GM21515 (cell line): ENCODE results near the gene HNF1B.

Experiments
- ATAC-seq: cut with Tn5 transposase; IDR thresholded peaks from one replicate; pipeline ENCODE4 v1.9.1; 2021; ENCODE audit not compliant: unreplicated experiment

Gene HNF1B

DNA sequence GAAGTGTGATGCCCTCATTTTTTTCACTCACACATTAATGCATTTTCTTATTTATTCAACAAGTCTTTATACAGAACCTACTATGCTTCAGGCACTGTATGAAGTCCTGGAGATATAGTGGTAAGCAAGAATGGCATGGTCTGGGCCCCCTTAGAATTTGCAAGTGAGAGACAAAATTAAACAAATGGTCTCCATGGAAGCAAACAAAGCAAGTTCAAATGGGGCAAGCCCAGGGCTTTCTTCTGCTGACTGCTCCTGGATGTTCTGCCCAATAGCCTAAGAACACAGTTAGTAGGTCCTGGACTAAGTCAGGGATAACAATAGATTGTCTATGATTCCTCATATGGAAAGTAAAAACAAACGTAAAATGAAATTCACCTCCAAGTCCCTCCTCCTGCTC, 70.3 kb downstream of the HNF1B start:
- ATAC-seq: no peak

DNA sequence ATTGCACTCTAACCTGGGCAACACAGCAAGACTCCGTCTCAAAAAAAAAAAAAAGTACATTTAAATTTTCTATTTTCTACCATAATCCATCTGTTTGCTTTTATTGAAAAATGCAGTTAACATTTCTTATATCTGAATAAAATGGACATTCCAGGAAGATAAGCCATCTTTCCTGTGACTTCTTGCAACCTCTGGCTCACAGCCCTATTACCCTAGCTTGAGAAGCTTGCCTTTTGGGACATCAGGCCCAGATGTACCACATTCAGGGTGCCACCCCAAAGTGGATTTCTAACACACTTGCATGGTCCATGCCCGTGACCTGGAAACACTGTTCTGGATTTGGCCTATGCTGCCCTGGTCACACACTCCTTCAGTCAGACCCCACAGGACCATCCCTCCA, 71.5 kb downstream of the HNF1B start:
- no peak for ATAC-seq

DNA sequence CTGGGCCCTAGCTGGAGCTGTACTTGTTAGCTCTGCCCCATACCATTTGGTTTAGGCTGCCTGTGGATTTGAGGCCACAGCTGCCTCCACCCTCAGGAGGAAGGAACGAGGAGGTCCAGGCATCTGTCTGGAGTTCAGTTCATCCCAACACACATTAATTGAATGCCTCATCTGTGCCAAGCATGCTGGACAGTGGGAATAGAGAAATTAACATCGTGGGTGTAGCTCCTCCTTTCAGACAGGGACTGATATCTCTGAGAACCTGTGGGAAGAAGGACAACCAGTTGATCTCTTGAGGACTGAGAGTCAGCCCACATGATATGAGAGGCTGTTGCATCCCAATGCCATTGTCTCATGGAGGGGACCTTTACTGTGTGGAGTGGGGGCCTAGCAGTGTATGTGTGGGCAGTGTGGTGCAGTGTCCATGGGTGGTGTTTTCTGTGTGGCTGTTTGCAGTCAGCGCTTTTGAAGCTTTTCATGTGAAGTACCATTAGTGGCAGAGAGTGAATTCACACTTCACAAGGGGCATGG, 72.2 kb downstream of the HNF1B start:
- no peak for ATAC-seq

DNA sequence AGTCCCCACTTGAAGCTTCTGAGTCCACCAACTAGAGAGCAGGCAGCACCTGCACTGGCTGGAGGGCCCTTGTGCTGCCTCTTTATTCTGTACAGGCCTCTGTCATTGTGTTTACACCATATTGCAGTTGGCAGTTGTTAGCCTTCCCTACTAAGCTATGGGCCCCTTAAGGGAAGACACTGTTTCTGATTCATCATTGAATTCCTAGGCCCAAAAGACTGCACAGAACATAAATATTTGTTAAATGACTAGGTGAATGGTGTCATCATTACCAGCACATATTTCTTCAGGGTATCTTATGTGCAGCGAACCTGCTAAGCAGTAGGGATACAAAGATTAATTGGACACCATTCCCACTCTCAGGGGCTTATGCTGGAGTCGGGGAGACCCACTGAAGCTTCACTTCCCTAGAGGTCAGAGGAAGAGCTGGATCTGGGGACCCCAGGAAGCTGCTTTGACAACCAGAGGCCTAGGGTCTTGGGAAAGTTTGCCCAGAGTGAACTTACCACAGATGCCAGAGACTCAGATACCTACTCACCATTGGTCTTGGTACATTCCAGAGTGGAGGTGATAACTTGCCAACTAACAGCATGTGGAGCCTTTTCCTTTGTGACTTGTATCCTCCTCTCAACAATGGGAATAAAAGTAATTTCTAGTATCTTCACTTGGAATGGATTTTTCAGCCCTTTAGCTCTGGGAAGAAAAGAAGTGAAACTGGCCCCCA, 72.9 kb downstream of the HNF1B start:
- no peak for ATAC-seq

DNA sequence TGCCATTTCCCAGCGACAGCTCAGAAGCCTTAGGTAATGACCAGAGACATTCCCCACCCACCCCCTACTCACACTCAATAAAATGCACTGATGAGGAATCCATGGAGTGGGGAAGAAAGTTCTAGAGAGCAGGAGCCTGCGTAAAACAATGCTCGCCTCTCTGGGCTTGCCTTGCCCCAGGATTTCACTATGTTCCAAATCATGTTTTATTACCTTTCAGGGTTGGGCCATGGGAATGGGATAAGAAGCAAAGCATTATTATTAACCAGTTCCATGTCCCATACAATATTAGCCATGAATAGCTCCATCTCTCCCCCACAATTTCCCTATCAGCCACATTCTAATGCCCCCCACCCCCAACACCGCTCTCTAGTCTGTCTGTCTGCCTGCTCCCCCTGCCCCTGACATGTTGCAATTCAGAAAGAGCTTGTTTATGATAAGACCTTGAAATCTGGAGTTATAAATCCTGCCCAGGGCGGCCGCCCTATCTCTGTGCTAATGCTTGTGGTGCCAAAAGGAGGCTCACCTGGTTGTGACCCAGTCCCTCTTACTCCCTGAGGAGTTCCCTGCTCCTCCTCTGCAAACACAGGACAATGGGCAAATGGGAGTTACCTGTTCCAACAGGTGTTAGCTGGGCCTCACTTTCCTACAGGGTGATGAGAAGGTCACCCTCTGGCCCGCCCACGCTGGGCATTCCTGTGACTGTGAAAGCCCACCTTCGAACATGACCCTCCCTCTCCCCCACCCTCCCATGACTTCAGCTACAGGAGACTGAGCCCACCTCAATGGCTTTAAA, 73.6 kb downstream of the HNF1B start:
- ATAC-seq: no peak

DNA sequence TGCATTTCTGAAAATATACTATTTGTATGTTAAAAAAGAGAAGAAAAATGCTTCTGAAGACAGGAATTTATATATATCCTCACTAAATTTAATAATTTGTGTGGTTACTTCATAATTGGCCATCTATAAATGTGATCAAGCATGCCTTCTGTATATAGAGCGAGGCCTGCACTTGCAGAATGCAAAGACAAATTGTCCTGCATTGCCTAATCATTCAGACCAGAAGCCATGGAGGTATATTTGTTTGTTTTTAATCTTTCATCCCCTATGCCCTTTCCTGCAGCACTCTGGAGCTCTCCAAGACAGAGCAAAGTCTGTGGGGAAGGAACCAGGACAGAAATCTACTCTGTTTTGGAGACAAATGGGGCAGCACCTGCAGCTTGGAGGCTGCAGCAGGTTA, 77.8 kb downstream of the HNF1B start:
- no peak for ATAC-seq

DNA sequence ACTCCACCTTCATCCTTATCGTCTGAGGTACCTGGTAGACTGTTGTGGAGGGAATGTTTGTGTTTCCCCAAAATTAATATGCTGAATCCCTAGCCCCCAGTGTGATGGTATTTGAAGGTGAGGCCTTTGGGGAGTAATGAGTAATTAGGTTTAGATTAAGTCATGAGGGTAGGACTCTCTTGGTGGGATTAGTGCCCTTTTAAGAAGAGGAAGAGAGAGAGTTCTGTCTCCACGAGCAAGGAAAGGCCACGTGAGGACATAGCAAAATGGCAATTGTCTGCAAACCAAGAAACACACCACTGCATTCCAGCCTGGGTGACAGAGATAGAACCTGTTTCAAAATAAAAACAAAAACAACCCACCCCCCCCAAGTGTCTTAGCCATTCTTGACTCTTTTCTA, 80.6 kb downstream of the HNF1B start:
- no peak for ATAC-seq

DNA sequence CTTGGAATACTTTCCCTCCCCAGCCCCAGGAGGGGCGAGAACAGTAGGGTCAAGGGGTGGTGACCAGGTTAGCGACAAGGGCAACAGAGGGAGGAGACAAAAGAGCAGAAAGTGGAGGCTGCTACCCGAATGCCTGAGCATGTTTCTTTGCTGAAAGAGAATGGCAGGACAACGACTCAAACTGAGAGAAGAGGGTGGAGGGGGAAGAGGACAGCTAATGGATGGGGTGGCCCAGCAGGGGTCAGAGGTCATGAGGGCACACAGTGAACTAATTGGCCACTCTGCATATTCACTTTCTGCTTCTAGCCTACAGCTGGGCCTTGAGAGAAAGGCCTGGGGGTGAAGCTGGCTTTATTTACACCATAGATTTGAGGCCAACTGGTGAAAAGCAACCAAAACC, 82.5 kb downstream of the HNF1B start:
- ATAC-seq: no peak

DNA sequence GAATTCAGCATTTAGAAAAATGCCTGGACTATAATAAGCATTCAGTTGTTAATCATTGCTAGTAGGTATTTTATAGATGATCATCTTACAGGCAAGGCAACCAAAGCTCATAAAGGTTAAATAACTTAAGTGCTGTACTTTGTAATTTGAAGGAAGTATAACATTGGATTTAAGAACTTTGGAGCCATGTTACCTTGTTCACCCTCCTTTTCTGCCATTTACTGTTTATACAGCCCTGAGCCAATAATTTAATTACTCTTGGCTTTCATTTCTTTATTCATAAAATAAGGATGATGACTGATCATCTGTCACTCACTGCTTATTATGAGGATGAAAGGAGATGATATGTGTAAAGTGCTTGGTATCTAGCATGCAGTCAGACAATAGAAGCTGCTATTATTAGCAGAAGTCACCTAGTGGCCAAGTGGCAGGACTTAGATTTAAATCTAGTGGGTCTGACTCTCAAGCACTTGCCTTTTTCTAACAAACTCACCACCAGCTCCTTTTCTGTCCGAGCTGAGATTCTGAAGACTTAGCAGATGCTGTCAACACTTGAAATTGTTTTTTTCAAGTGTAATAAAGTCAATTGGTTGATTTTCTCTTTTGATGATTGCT, 83.4 kb downstream of the HNF1B start:
- no peak for ATAC-seq

DNA sequence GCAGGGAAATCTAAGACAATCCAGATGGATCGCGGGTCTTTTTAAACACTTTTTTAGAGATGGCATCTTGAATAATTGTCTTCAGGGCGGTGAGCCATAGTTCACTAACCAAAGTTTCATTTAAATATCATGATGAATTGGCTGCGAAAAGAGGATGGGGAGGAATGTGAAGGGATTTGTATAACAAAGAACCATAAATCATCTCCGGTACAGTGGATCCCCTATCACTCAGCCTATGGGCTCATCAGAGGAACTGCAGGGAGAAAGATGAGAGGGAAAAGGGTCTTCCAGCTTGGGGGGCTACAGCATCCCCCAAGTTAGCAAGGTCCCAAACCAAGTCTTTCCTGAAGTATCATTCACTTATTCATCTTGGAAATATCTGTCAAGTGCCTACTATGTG, 84.9 kb downstream of the HNF1B start:
- ATAC-seq: no peak

DNA sequence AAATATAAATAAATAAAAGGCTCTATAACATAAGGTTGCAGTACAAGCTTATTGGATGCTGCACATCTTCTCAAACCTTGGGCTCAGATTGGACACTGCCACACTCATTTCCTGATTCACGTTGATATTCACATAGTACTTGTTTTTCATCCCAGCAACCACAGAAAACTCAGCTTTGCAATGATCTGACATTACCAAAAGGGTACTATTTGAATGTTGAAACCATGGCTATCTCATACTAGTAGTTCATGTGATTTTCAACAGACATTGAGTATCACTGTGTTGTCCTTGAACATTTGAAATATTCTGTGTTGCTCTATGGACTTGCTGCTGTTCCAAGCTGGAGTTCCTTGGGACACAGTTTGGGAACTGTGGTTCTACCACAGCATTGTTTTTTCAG, 87.7 kb downstream of the HNF1B start:
- no peak for ATAC-seq

DNA sequence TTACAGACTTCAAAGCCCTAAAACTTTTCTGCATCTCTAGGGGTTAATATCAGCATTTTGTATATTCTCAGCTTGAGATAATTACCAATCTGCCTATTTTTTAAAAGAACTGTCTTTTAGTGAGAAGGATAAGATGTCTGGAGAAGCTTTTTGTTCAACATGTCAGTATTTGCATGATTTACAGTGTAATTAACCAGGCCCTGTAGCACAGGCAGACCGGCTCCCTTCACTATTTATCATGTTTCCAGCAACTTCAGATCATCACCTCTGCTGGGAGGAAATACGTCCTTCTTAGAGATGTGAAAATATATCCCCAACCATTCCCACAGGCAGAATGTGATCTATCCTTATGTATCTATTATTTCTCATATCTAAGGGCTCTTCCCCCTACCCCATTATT, 93.0 kb downstream of the HNF1B start:
- no peak for ATAC-seq

DNA sequence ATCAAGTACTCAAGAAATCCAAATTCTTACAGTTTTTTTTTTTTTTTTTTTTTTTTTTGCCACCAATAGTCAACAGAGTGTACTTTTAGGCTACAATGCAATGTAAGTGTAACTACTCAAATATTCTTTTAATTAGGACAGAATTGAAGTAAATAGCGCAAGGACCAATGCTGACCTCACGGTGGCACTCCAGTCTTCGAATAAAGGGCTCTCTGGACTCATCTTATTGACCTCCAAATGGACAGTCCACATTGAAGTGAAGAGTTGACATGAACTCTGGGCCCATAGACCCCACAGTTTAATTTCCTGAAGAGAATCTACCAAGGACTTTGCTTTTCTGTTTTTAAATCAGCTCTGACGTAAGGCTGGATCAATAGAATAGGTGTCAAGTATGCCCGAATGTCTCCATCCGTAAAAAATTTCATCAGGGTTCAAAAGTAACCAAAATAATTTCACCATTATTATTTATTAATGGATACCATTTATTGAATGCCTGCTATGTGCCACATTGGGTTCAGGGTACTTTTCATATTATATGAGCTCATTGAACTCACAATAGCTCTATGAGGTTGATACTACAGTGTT, 94.3 kb downstream of the HNF1B start:
- no peak for ATAC-seq

DNA sequence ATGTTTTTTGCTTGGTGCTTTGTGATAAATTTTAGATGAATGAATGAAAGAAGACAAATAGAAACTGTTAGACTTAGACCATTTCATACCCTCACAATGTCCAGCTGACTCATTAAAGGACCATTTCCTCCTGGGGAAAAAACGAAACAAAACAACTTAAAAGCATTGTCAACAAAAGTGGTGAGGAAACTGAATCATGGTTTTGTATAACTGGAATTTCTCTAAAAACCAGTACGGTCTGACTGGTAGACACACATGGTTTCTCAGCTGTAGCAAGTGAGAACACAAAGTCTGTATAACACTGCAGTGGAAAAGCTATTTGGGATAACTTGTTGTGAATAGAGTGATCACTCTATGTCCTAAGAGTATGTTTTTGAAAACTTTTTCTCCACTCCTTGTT, 96.3 kb downstream of the HNF1B start:
- ATAC-seq: no peak

DNA sequence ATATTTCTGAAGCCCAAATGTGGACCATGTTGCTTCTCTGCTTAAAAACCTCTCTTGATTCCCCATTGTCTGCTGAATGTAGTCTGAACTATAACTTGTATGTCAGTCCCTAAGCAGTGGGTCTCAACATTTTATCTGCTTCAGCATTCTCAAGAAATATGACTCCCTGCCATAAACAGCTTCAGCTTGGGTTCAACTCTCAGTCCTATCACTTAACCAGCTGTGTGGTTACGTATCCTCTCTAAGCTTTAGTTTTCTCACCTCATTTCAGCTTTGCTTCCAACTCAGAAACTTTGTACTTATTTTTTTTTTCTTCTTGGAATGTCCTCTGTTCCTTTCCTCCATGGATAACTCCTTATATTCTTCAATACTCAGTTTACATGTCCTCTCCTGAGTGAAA, 97.0 kb downstream of the HNF1B start:
- no peak for ATAC-seq

DNA sequence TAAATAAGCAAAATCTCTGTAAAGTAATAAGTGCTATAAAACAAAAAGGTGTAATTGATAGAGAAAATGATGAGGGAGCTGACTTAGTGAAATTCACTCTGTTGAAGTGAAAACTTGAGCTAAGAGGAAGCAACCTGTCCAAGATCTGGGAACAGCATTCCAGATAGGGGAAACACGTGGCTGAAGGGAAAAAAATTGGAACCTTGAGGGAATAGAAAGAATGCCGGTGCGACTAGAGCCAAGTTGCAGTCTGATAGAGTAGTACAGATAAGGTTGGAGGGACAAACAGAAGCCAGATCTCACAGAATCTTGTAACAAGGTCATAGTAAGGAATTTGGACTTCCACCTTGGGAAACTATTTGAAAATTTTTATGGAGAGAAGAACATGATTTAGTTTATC, 101.0 kb downstream of the HNF1B start:
- no peak for ATAC-seq

DNA sequence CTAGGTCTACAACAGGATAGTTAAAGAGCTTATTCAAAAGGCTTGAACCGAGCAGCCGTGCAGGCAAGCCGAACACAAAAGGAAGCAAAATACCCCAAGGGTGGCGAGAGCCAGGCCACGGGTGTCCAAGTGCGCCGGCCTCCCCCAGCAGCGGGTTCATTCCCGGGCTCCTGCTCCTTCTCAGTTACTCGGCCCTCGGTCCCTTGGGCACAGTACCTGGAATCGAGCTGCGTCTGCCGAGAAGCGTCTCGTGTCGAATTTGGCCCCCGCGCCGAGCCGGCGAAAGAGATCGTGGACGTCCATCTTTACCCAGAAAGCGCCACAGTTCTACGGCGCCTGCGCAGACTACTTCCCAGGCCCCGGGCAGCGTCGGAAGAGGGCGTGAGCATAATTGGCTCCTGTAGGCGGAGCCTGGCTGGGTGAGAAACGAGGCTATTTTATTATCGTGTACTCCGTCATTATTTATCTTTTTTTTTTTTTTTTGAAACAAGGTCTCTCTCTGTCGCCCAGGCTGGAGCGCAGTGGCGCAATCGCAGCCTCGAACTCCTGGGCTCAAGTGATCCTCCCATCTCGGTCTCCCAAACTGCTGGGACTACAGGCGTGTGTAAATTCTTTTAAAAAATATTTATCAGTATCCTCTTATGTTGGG, 101.6 kb downstream of the HNF1B start, which contains the start of gene DDX52:
Gene DDX52 (minus strand): TSS at position 329 of the 649 bp plus-strand sequence. CDS start 26 bp downstream, at position 303.
- peak; percentile 82 for ATAC-seq

DNA sequence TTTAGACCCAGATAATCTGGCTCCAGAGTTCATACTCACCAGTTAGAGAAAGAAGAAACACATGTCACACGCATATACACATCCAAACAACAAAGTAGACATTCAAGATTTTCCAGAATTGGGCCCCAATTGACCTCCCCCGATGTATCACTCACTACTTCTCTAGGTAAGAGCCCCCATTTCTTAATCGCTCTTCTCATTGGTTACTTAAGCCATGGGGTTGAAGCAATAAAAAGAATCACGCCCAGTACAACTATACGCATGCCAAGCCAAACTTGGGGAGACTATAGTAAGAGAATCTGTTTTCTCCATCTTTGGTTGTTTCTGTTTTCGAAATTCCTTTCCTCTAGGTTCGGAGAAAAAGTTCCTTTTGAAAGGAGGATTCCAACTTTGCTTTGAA, 102.2 kb downstream of the HNF1B start:
- ATAC-seq: peak; percentile 16

DNA sequence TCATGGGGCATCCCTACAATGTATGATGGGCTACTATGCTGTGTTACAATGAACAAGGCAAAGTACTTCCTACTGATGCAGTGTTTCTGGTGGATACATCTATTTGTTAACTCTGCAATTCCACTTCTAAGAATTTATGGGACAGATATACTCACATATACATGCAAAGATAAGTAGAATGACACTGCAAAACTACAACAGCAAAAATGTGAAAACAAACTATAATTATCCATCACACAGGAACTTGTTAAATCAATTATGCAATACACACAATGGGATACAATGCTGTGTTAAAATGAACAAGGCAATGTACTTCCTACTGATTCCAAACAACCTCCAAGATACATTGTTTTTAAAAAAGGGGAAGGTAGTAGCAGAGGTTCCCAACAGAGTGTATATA, 104.8 kb downstream of the HNF1B start:
- no peak for ATAC-seq

DNA sequence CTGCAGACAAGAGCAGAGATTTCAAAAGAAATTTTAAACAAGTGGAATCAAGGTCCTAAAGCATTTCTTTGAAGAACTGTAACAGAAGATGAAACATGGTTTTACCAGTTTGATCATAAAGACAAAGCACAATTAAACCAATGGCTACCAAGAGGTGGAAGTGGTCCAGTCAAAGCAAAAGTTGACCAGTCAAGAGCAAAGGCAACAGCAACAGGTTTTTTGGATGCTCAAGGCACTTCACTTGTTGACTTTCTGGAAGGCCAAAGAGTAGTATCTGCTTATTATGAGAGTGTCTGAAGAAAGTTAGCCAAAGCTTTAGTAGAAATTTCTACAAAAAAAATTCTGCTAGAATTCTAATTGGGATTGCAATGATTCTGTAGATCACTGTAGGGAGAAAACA, 106.9 kb downstream of the HNF1B start:
- no peak for ATAC-seq
